ENCODE data around the gene OR9A4. TPM values are rescaled to one million over a fixed set of nuclear protein-coding genes. Genes with fewer than 3 reads are reported as not detected.

Gene OR9A4
- total RNA-seq, 1 experiment from 2014 or later, result not detected

- BruUV-seq (replicated peaks), result no TSS peak
- no peak for TF ChIP-seq EZH2 (IDR thresholded peaks at IDR 0.05; ENCODE audit: borderline replicate concordance, low read depth, low read length, poor library complexity, severe bottlenecking)
- no peak for TF ChIP-seq CTCF (conservative IDR thresholded peaks at IDR 0.05; ENCODE audit: low read depth, low read length)
- intact Hi-C loops (cut with micrococcal nuclease; ENCODE audit: unreplicated experiment), result no loop called here
- Histone ChIP-seq H3K4me1 (ENCODE audit: insufficient read depth, low read length, poor library complexity, severe bottlenecking) (no peaks in the 10 kb centered on the region), H3K36me3 (ENCODE audit: insufficient read depth, low read length, poor library complexity, severe bottlenecking) (no peaks in the 10 kb centered on the region), H3K4me3 (ENCODE audit: low read depth, low read length, poor library complexity, severe bottlenecking) (no peak overlapping the region), H3K27ac (ENCODE audit: low read depth, low read length, poor library complexity, severe bottlenecking) (no peak overlapping the region), H3K27me3 (replicated peaks; ENCODE audit: insufficient read depth, low read depth, low read length, poor library complexity) (no peaks in the 10 kb centered on the region), H3K9me3 (ENCODE audit: low read depth, low read length, poor library complexity, severe bottlenecking) (no peaks in the 10 kb centered on the region)
- DNase-seq (ENCODE audit: low spot score), result no peak
- CTCF ChIA-PET, result no interaction called here
- POLR2A ChIA-PET (ENCODE audit: low non-redundant PET), result no interaction called here
Observed at GRCh38 chr7:141874787-141875186, 41.4 kb upstream of the OR9A4 start.

GRCh38 chr7:141875453-141875852 is 40.7 kb upstream of the OR9A4 start:
- no peaks in the 10 kb centered on the region for H3K27me3 ChIP-seq (replicated peaks; ENCODE audit: insufficient read depth, low read depth, low read length, poor library complexity)
- H3K27ac ChIP-seq (ENCODE audit: low read depth, low read length, poor library complexity, severe bottlenecking), result no peak overlapping the region
- no peaks in the 10 kb centered on the region for H3K36me3 ChIP-seq (ENCODE audit: insufficient read depth, low read length, poor library complexity, severe bottlenecking)
- intact Hi-C loops (cut with micrococcal nuclease; ENCODE audit: unreplicated experiment), result no loop called here
- H3K4me1 ChIP-seq (ENCODE audit: insufficient read depth, low read length, poor library complexity, severe bottlenecking), result no peaks in the 10 kb centered on the region
- no peaks in the 10 kb centered on the region for H3K9me3 ChIP-seq (ENCODE audit: low read depth, low read length, poor library complexity, severe bottlenecking)
- ChIA-PET CTCF (no interaction called here), POLR2A (ENCODE audit: low non-redundant PET) (no interaction called here)
- TF ChIP-seq CTCF (conservative IDR thresholded peaks at IDR 0.05; ENCODE audit: low read depth, low read length), result no peak
- no peak for TF ChIP-seq EZH2 (IDR thresholded peaks at IDR 0.05; ENCODE audit: borderline replicate concordance, low read depth, low read length, poor library complexity, severe bottlenecking)
- no TSS peak for BruUV-seq (replicated peaks)
- no peak overlapping the region for H3K4me3 ChIP-seq (ENCODE audit: low read depth, low read length, poor library complexity, severe bottlenecking)
- DNase-seq (ENCODE audit: low spot score), result no peak

- TF ChIP-seq EZH2 (IDR thresholded peaks at IDR 0.05; ENCODE audit: borderline replicate concordance, low read depth, low read length, poor library complexity, severe bottlenecking) (no peak), CTCF (conservative IDR thresholded peaks at IDR 0.05; ENCODE audit: low read depth, low read length) (no peak)
Observed at GRCh38 chr7:141876371-141876770, 39.8 kb upstream of the OR9A4 start.

More at GRCh38 chr7:141876371-141876770, 39.8 kb upstream of the OR9A4 start:
- ChIA-PET CTCF (no interaction called here), POLR2A (ENCODE audit: low non-redundant PET) (no interaction called here)
- no TSS peak for BruUV-seq (replicated peaks)
- intact Hi-C loops (cut with micrococcal nuclease; ENCODE audit: unreplicated experiment), result no loop called here
- H3K27me3 ChIP-seq (replicated peaks; ENCODE audit: insufficient read depth, low read depth, low read length, poor library complexity), result no peaks in the 10 kb centered on the region
- H3K36me3 ChIP-seq (ENCODE audit: insufficient read depth, low read length, poor library complexity, severe bottlenecking), result no peaks in the 10 kb centered on the region
- no peaks in the 10 kb centered on the region for H3K9me3 ChIP-seq (ENCODE audit: low read depth, low read length, poor library complexity, severe bottlenecking)
- H3K4me3 ChIP-seq (ENCODE audit: low read depth, low read length, poor library complexity, severe bottlenecking), result no peak overlapping the region
- DNase-seq (ENCODE audit: low spot score), result no peak
- H3K4me1 ChIP-seq (ENCODE audit: insufficient read depth, low read length, poor library complexity, severe bottlenecking), result no peaks in the 10 kb centered on the region
- no peak overlapping the region for H3K27ac ChIP-seq (ENCODE audit: low read depth, low read length, poor library complexity, severe bottlenecking)
